Hepatocyte (in vitro differentiated cells): ENCODE results near the gene CARMIL1. TPM values are rescaled to one million over a fixed set of nuclear protein-coding genes. Genes with fewer than 3 reads are reported as not detected.

Source experiments
- DNase-seq: peaks from one replicate; pipeline ENCODE4 v3.0.0-alpha.2; 2016; ENCODE audit warnings: low spot score
- H2AFZ ChIP-seq: fragments of 200-600 bp; sonication (generic); 2 replicates; pipeline ENCODE4 v1.6.0; 2016; ENCODE audit warnings: antibody characterized with exemption, mild to moderate bottlenecking
- H3K27ac ChIP-seq: fragments of 200-600 bp; sonication (generic); 2 replicates; pipeline ENCODE4 v1.5.1; 2016; ENCODE audit warnings: mild to moderate bottlenecking
- H3K27me3 ChIP-seq: fragments of 200-600 bp; sonication (generic); 2 replicates; pipeline ENCODE4 v1.6.1; 2016
- H3K36me3 ChIP-seq: fragments of 200-600 bp; sonication (generic); replicated peaks from 2 replicates; pipeline ENCODE4 v1.5.1; 2016; ENCODE audit warnings: low read depth; ENCODE audit not compliant: insufficient read depth
- H3K4me1 ChIP-seq: fragments of 200-600 bp; sonication (generic); 2 replicates; pipeline ENCODE4 v1.5.1; 2016; ENCODE audit warnings: mild to moderate bottlenecking, moderate library complexity; ENCODE audit not compliant: insufficient read depth
- H3K4me2 ChIP-seq: fragments of 200-600 bp; sonication (generic); 2 replicates; pipeline ENCODE4 v1.6.0; 2016
- H3K4me3 ChIP-seq: fragments of 200-600 bp; sonication (generic); 2 replicates; pipeline ENCODE4 v1.5.1; 2016; ENCODE audit warnings: mild to moderate bottlenecking
- H3K79me2 ChIP-seq: fragments of 200-600 bp; sonication (generic); 2 replicates; pipeline ENCODE4 v1.6.0; 2017; ENCODE audit warnings: mild to moderate bottlenecking
- H3K9me2 ChIP-seq: fragments of 200-600 bp; sonication (generic); replicated peaks from 2 replicates; pipeline ENCODE4 v1.6.0; 2017; ENCODE audit warnings: mild to moderate bottlenecking; ENCODE audit not compliant: insufficient read depth
- H3K9me3 ChIP-seq: fragments of 200-600 bp; sonication (generic); 2 replicates; pipeline ENCODE4 v1.5.1; 2016; ENCODE audit warnings: low read depth, mild to moderate bottlenecking
- H4K20me1 ChIP-seq: fragments of 200-600 bp; sonication (generic); 2 replicates; pipeline ENCODE4 v1.6.0; 2016; ENCODE audit warnings: mild to moderate bottlenecking; ENCODE audit not compliant: insufficient read depth, poor library complexity, severe bottlenecking
- CTCF ChIP-seq: fragments of 200-600 bp; sonication (generic); IDR thresholded peaks from 2 replicates; pipeline ENCODE4 v1.5.1; 2016; ENCODE audit warnings: antibody characterized with exemption, mild to moderate bottlenecking; ENCODE audit not compliant: poor library complexity
- EZH2 ChIP-seq: fragments of 200-600 bp; sonication (generic); IDR thresholded peaks from 2 replicates; pipeline ENCODE4 v1.6.1; 2016; ENCODE audit warnings: antibody characterized with exemption, mild to moderate bottlenecking, borderline replicate concordance
- EZH2phosphoT487 ChIP-seq: fragments of 200-600 bp; sonication (generic); IDR thresholded peaks from one replicate; pipeline ENCODE4 v1.6.1; 2018; ENCODE audit warnings: antibody characterized with exemption, mild to moderate bottlenecking, low read depth, moderate library complexity; ENCODE audit not compliant: unreplicated experiment, severe bottlenecking
- WGBS: methylation state at CpG from one replicate; pipeline ENCODE4 v1.1.6; 2016; ENCODE audit warnings: low lambda C conversion rate; ENCODE audit errors: missing lambda C conversion rate; 5-methylcytosine and 5-hydroxymethylcytosine counted together
- polyA plus RNA-seq: library from polyadenylated mRNA; unstranded; fragments of >200 nt; fragmentation: Nextera tagmentation; extraction: Ambion mirVana; gene quantifications from 2 replicates; pipeline ENCODE4 v1.2.1, GENCODE V29; 2016
- total RNA-seq: library from RNA; depleted of rRNA; stranded (reverse); fragments of >200 nt; gene quantifications from 2 replicates; pipeline ENCODE4 v1.2.3, GENCODE V29; 2014

The CARMIL1 gene
- total and polyA plus RNA-seq, 2 experiments from 2014 or later, result 19.5 to 40.6 TPM

GRCh38 chr6:25267662-25268061 is 11.5 kb upstream of the CARMIL1 start:
- TF ChIP-seq EZH2, result no peak
- TF ChIP-seq EZH2phosphoT487, result no peak
- TF ChIP-seq CTCF, result no peak
- no peak overlapping the region for H3K27ac ChIP-seq
- H2AFZ ChIP-seq, result no peak overlapping the region
- no peaks in the 10 kb centered on the region for H4K20me1 ChIP-seq
- 94% methylated on average over 3 of the region's 3 CpGs for WGBS
- DNase-seq, result no peak
- H3K27me3 ChIP-seq, result no peaks in the 10 kb centered on the region
- no peak overlapping the region for H3K4me2 ChIP-seq
- H3K9me3 ChIP-seq, result no peaks in the 10 kb centered on the region
- H3K4me1 ChIP-seq, result no peaks in the 10 kb centered on the region
- no peaks in the 10 kb centered on the region for H3K9me2 ChIP-seq
- H3K4me3 ChIP-seq, result no peak overlapping the region
- no peaks in the 10 kb centered on the region for H3K79me2 ChIP-seq
- no peaks in the 10 kb centered on the region for H3K36me3 ChIP-seq

GRCh38 chr6:25270559-25270958 is 8.6 kb upstream of the CARMIL1 start:
- no peaks in the 10 kb centered on the region for H3K36me3 ChIP-seq
- DNase-seq, result no peak
- no peaks in the 10 kb centered on the region for H3K27me3 ChIP-seq
- no peak overlapping the region for H3K27ac ChIP-seq
- TF ChIP-seq EZH2phosphoT487, result no peak
- no peak for TF ChIP-seq EZH2
- no peak for TF ChIP-seq CTCF
- no peaks in the 10 kb centered on the region for H3K9me3 ChIP-seq
- no peak overlapping the region for H3K4me2 ChIP-seq
- no peak overlapping the region for H2AFZ ChIP-seq
- H3K4me1 ChIP-seq, result no peaks in the 10 kb centered on the region
- H3K79me2 ChIP-seq, result no peaks in the 10 kb centered on the region
- H3K4me3 ChIP-seq, result no peak overlapping the region
- H3K9me2 ChIP-seq, result no peaks in the 10 kb centered on the region
- no peaks in the 10 kb centered on the region for H4K20me1 ChIP-seq

GRCh38 chr6:25275436-25275835 is 3.7 kb upstream of the CARMIL1 start:
- Histone ChIP-seq H3K36me3 (no peaks in the 10 kb centered on the region), H3K27me3 (no peaks in the 10 kb centered on the region), H3K9me3 (no peaks in the 10 kb centered on the region), H3K4me1 (peaks cover 19% of the 10 kb centered on the region), H3K4me2 (peak overlapping the region; percentile 38), H4K20me1 (no peaks in the 10 kb centered on the region), H3K79me2 (peaks cover 7% of the 10 kb centered on the region), H3K4me3 (no peak overlapping the region), H2AFZ (no peak overlapping the region), H3K27ac (no peak overlapping the region), H3K9me2 (no peaks in the 10 kb centered on the region)
- no peak for TF ChIP-seq EZH2phosphoT487
- TF ChIP-seq CTCF, result no peak
- WGBS, result 97% methylated on average over 1 of the region's 1 CpG
- no peak for DNase-seq

GRCh38 chr6:25277386-25277785 is 1.8 kb upstream of the CARMIL1 start:
- Histone ChIP-seq H2AFZ (no peak overlapping the region), H3K36me3 (no peaks in the 10 kb centered on the region), H4K20me1 (no peaks in the 10 kb centered on the region), H3K9me3 (no peaks in the 10 kb centered on the region), H3K4me3 (no peak overlapping the region), H3K4me2 (peak overlapping the region; percentile 91), H3K79me2 (peaks cover 20% of the 10 kb centered on the region), H3K27ac (peak overlapping the region; percentile 96), H3K9me2 (no peaks in the 10 kb centered on the region), H3K4me1 (peaks cover 22% of the 10 kb centered on the region), H3K27me3 (no peaks in the 10 kb centered on the region)
- DNase-seq, result no peak
- TF ChIP-seq EZH2, result no peak
- no peak for TF ChIP-seq CTCF
- TF ChIP-seq EZH2phosphoT487, result no peak
- 83% methylated on average over 1 of the region's 1 CpG for WGBS
